Fibroblast of skin of abdomen (primary cell): ENCODE results near the gene GRIN1.
"Not testable (repeated sequence)": the region's sequence is repeated elsewhere in the genome, so short reads cannot be mapped to it uniquely, and the experiment has no call there.

ENCODE experiments used
- DNase-seq: peaks from one replicate; pipeline ENCODE4 v3.0.0-alpha.2; 2013

The GRIN1 gene

DNA sequence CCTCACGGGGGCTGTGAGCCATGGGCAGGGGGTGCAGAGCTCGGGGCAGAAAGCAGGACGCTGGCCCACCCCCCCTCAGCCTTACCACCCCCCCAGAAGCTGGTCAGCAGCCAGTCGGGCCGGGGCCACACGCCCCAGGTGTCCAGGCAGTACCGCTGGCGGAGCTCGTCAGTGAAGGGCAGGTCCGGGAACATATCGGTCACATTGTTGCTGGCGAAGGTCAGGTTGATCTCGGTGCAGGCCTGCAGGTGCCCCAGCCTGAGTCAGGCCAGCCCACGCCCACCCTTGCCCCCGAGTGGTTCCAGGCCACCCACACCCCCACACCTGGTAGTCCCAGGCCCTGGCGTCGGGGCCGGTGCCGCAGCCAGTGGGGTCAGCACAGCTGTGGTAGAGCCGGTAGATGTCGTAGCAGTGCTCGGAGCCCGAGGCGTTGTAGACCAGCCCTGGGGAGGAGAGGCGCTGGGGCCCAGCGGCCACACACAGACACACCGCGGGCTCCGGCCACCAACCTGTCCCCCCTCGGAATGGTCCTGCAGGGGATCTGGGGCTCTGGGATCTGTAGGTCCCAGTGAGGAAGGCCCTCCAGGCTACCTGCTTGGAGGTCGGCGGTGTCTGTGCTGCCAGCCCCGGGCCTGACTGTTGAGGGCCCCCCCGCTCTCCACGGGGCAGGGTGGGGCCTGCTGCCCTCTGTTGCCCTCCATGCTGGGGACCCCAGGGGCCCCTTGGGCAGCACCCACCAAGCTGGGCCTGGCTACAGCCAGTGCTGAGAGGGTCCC is 27.0 kb upstream of the GRIN1 start:
- no peak for DNase-seq

DNA sequence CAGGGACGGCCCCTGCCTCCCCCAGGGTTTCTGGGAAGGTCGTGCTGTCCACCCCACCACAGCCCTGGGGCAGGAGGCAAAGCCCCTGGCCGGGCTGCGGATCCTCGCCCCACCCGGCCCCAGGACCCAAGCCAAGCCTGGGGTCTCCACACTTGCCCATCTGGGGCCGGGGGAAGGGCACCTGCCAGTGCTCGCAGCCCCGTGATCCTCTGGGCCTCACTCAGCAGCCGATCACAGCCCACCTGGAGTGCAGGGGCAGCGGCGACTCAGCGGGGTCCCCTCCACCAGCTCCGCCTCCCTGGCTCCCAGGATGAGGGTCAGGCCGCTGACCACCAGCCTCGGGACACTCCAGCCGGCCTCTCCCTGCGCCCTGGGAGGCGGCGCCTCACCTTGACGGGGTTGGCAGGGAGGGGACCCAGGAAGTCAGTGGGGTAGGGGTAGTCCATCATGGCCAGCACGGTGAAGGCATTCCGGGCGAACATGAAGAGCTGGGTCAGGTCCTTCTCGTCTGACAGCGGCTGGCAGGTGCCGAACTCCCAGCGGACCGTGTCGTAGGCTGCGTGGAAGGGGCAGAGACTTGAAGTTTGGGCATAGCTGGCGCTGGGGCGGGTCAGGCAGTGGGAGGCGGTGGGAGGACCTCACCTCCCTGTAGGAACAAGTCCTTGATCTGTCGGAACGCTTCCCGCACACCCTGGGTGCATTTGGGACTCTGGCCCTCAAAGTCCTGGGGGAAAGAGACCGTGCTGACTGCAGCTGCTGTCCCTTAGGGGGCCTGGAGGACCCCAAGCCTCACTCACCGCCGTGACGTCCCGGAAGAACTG is 26.2 kb upstream of the GRIN1 start:
- DNase-seq: no peak

DNA sequence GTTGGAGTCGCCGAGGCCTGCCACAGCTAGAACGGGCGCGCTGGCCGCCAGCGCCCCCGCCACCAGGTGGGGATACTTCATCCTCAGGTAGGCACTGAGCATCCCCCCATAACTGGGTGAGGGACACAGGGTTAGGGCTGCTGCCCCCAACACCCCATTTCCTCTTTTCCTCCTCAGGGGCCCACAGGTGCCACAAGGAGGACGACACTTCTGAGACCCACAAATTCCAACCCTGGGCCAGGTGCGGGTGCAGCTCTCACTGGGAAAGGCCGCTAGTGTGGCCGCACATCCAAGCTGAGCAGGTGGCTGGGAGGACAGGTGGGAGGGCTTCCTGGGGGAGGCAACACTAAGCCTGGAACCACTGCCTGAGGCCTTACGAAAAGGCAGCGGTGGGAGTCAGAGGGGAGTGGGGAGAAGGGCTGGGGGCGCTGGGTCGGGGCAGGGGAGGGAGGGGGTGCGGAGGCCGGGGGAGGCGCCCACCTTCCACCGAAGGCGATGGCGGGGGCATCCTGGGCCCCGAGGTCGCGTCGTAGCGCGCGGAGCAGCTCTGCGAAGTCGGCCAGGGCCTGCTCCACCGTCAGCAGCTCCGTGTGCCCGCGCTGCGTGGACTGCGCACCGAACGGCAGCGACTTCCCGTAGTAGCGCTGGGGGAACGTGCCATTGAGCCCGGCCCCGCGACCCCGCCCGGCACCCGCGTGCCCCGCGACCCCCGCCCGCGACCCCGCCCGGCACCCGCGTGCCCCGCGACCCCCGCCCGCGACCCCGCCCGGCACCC is 25.4 kb upstream of the GRIN1 start:
- no peak for DNase-seq

DNA sequence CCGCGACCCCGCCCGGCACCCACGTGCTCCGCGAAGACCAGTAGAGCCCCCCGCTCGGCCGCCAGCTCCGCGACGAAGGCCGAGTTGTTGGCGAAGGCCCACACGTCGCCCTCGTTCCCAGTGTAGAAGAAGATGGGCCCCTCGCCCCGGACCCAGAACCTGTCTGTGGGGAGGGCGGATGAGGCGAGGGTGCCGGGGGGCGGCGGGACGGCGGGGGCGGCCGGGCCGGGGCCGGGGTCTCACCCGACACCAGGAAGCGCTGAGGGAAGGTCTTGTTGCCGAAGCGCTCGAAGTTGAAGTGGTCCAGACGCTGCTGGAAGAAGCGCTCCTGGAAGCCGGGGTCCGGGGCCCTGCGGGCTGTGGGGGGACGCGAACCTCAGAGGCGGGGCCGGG is 24.7 kb upstream of the GRIN1 start:
- no peak for DNase-seq

DNA sequence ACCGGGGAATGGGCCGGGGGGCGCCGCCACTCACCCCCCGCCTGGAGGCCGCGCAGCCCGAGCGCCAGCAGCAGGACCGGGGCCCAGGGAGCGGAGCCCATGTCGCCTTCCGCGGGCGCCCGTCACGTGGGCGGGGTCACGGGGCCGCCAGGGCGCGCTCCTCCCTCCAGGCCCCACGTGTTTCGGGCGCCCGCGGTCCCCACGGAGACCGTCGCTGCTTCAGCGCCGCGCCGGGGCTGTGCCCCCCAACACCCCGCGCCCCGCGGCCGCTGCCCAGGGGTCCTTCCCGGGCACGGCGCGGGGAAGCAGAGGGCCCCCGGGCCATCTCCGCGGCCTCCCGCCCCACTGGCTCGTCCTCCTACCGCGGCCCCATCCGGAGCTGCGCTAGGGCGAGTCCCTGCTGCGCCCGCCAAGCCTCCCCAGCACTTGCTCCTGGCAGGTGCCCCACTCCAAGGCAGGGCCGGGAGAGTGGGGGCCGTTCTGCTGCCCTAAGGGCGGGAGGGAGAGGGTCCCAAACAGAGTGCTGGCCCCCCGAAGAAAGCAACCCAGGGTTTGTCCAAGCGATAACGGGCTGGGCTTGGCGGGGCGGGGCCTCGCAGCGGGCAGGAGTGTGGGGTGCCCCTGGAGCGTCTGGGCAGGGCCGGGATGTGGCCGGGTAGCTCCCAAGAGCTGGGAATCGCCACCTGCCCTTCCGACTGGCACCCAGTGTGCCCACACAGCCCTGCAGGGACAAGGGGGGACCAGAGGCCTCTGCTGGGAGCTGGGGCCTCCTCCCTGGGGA is 24.2 kb upstream of the GRIN1 start, which contains the start of gene DPP7:
Gene DPP7, minus strand, starts transcription at position 121 of the 781 bp plus-strand sequence. Its CDS starts 20 bp downstream, at position 101.
- peak; percentile 40 for DNase-seq

DNA sequence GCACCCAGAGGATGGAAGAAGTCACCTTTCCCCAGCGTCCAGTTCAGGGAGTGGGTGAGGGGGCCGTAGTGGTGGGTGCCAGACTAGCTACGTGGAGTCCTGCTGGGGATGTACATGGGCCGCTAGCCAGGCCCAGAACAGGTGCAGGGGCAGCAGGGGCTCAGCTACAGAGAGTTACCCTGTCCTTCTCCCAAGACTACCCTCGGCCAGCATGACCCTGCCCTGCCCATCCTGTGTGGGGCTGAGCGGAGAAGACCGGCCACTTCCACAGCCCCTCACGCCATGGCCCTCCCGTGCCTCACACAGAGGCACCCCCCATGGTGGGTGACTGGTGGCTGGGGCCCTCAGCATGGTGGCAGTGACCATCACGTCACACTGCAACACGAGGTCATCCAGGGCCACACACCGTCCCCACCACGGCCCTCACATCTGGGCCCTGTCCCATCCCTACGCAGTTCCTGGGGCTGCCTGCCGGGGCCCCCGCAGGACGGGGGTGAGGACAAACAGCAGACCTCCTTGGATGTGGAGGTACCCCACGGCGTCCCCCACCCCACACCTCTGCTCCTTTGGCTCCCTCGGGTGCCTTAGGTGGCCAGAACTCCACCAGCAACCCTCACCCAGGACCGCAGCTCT is 23.4 kb upstream of the GRIN1 start:
- DNase-seq: no peak

DNA sequence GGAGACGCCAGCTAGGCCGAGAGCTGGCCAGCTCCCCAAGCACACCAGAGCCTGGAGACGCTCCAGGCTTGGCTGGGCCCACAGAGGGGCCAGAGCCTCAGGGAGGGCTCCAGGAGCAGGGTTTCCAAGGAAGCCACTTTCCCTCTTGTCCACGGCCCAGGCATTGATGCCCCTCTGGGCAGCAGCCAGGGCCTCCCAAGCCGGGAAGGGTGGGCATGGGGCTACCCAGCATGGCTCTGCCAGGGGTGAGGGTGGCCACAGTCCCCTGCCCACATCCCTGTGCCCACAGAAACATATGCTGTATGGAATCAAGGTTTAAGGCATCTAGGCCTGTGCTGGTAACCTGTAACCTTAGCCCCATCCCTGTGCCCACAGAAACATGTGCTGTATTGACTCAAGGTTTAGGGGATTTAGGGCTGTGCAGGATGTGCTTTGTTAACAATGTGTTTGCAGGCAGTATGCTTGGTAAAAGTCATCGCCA is 22.9 kb upstream of the GRIN1 start:
- no peak for DNase-seq

DNA sequence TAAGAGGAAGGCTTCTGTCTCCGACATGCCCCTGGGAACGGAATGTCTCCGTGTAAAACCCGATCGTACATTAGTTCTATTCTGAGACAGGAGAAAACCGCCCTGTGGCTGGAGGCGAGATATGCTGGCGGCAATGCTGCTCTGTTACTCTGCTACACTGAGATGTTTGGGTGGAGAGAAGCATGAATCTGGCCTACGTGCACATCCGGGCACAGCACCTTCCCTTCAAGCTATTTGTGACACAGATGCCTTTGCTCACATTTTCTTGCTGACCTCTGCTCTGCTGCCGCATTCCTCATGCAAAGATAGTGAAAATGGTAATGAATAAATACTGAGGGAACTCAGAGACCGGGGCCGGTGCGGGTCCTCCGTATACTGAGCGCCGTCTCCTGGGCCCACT is 22.2 kb upstream of the GRIN1 start:
- DNase-seq: no peak

DNA sequence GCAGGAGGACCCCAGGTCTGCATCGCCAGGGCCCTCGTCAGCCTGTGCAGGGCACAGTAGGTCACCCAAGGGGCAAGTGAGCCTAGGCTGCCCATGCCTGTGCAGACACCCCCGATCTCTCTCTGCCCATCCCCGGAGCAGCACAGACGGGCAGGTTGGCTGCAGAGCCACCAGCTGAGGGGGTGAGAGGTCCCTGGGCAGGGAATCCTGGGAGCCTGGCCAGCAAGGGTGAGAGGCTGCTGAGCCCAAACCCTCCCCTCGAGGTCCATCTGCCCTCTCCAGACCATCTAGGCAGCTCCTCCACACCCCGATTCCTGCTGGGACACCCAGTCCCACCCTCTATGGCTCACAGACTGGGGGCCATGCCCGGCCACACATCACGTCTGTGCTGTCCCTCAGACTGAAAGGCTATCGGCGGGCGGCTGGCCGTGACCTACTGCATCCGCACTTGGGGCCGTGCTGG is 21.7 kb upstream of the GRIN1 start:
- no peak for DNase-seq

DNA sequence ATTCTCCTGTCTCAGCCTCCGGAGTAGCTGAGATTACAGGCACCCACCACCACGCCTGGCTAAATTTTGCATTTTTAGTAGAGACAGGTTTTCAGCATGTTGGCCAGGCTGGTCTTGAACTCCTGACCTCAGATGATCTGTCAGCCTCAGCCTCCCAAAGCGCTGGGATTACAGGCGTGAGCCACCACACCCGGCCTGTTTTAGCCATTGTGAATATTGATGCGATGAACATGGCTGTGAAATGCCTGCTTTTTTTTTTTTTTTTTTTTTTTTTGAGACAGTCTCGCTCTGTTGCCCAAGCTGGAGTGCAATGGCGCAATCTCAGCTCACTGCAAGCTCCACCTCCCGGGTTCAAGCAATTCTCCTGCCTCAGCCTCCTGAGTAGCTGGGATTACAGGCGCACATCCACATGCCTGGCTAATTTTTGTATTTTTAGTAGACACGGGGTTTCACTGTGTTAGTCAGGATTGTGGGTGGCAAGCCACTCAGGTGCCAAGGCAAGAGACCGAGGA is 20.8 kb upstream of the GRIN1 start:
- DNase-seq: not testable (repeated sequence)

DNA sequence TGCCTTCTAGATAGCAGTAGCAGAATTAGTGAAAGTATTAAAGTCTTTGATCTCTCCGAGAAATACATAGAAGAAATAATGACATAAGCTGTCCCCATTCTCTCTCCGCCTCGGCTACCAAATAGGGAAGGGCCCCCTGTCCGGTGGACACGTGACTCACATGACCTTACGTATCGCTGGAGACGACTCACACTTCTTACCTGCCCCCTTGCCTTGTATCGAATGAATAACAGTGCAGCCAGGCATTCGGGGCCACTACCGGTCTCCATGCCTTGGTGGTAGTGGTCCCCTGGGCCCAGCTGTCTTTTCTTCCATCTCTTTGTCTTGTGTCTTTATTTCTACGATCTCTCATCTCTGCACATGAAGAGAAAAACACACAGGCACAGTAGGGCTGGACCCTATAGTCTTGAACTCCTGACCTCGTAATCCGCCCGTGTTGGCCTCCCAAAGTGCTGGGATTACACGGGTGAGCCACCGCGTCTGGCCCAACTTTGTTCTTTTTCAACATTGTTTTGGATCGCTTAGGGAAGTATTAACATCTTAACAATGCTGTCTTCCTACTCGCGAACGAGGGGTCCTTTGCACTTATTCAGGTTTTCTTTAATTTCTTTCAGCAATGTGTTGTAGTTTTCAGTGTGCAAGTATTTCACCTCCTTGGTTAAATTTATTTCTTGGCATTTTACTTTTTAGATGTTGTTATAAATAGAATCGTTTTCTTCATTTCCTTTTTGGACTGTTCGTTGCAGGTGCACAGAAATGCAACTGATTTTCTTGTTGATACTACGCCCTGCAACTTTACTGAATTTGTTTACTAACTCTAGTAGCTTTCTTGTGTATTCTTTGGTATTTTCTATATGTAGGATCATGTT is 16.8 kb upstream of the GRIN1 start:
- not testable (repeated sequence) for DNase-seq

DNA sequence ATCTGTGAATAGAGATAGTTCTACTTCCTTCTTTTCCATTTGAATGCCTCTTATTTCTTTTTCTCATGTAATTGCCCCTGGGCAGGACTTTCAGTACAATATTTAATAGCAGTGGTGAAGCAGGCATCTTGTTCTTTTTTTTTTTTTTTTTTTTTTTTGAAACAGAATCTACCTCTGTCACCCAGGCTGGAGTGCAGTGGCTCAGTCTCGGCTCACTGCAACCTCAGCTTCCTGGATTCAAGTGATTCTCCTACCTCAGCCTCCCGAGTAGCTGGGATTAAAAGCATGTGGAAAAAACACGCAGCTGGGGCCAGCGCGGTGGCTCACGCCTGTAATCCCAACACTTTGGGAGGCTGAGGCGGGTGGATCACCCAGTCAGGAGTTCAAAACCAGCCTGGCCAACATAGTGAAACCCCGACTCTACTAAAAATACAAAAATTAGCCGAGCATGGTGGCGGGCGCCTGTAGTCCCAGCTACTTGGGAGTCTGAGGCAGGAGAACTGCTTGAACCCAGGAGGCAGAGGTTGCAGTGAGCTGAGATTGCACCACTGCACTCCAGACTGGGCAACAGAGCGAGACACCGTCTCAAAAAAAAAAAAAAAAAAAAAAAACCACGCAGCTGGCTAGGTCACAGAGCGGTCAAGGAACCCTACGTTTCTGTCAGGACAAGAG is 16.0 kb upstream of the GRIN1 start:
- not testable (repeated sequence) for DNase-seq

DNA sequence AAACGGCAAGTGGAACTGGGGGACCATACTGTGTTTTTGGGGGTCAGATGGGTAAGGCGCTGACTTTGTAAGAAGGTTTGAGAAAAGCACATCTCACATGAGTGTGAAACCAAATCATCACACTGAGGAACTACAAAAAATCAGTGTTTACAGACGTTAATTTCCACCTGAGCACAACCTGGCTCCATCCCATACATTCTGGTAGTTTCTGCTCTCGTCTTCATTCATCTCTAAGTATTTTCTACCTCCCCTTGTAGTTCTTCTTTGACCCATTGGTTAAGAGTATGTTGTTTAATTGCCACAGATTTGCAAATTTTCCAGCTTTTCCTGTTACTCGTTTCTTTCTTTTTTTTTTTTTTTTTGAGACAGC is 15.5 kb upstream of the GRIN1 start:
- no peak for DNase-seq

DNA sequence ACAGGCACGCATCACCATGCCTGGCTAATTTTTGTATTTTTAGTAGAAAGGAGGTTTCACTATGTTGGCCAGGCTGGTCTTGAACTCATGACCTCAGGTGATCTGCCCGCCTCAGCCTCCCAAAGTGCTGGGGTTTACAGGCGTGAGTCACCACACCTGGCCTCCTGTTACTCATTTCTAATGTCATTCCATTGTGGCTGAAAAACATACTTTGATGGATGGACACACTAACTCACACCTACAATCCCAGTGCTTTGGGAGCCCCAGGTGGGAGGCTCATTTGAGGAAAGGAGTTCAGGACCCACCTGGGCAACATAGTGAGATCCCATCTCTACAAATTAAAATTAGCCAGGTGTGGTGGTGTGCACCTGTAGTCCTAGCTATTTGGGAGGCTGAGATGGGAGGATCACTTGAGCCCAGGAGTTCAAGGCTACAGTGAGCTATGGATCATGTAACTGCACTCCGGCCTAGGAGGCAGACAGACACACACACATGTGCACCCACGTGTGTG is 14.9 kb upstream of the GRIN1 start:
- not testable (repeated sequence) for DNase-seq

DNA sequence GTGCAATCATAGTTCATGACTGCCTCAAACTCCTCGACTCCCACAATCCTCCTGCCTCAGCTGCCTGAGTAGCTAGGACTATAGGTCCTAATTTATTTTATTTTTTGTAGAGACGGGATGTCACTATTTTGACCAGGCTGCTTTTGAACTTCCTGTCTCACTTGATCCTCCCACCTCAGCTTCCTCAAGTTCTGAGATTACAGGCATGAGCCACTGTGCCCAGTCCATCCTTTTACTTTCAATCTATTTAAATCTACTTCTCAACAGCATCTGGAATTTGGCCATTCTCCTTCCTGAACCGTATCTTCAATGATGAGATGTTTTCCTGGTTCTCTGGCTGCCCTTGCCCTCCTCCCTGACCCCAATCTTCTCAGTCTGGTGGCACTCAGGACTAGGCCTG is 12.2 kb upstream of the GRIN1 start:
- no peak for DNase-seq

DNA sequence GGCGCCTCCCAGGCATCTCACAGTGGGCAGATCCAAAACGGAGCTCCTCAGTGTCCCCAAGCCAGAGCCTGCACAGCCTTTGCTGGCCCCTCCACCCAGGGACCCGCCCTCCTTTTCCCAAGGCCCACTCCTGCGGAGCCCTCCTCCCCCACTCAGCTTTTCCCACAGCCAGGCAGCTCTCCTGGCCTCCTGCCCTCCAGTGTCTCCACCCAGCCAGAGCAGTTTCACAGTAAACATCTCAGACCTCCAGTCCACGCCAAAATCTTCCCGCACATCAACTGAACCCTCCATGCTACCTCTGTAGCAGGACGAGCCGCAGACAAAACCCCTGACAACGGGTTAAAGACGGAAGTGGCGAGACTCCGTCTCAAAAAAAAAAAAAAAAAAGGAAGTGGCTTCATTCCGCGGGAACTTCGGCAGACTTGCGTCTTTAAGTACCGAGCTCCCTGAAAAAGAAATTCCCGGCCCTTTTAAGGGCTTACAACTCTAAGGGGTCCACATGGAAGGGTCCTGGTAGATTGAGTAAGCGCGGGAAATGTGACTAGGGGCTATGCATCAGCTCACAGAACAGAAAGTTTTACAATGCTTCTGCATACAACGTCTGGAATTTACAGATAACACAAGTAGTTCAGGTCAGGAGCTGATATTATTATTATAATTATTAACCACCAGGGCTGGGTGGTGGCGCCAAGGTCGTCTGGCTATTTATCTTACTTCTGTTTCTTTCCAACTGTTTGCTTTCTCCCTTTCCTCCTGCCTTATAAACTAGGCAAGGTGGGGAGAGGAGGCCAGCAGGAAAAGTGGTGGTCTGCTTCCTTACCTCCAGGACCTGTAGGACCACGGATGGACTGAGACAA is 11.4 kb upstream of the GRIN1 start:
- no peak for DNase-seq

DNA sequence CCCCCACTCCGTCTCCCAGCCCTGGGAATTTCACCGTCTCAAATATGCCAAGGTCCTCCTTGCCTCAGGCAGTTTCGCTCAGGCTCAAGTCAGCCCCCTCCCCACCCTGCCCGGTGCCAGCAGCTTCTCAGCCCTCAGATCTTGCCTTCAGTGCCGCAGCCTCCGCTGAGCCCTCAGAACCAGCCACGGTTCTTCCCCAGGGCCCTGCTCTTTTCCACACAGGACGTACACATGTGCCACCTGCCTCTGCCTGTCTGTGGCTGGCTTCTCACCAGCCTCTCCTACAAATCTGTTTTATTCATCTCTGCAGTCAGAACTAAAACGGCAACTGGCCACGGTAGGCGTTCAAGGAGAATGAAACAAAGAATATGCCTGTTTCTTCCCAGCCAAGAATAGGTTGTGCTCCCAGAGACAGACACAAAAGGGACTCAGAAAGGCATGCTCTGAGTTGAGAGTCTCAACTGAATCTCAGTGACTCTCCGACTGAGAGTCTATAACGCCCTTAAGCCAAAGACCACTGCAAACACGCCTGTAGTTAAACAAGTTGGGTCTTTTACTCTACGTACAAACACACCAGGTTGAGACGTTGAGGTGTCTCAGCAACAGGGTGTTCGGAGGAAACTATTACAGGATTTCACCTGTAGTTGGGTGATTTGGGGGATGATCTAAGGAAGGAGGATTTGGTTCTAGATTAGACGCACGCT is 10.6 kb upstream of the GRIN1 start:
- DNase-seq: no peak
